NCI-H2029 treated with DMSO at 0.1 percent for 48 hours (cell line): ENCODE data around the gene RTL9.
"Not testable (repeated sequence)": the region's sequence is repeated elsewhere in the genome, so short reads cannot be mapped to it uniquely, and the experiment has no call there.

Source experiments
- DNase-seq: peaks from one replicate; lab custom pipeline; 2025; lab: John Stamatoyannopoulos, UW

RTL9 gene

GRCh38 chrX:110406250-110406649, 47.6 kb downstream of the RTL9 start:
- DNase-seq: not testable (repeated sequence)

- DNase-seq: no peak
These were observed 48.2 kb downstream of the RTL9 start for GRCh38 chrX:110406822-110407221.

- DNase-seq: peak; percentile 60
These were observed 49.4 kb downstream of the RTL9 start for GRCh38 chrX:110407910-110408545.
